Endodermal cell (in vitro differentiated cells): Measurements from ENCODE around the gene CRYAB. TPM values are rescaled to one million over a fixed set of nuclear protein-coding genes. Genes with fewer than 3 reads are reported as not detected.

Experiments used
- DNase-seq: peaks from one replicate; pipeline ENCODE4 v3.0.0-alpha.2; 2017
- H3K27ac ChIP-seq: 2 replicates; pipeline ENCODE4 v1.5.1; 2013; ENCODE audit warnings: mild to moderate bottlenecking, low read depth, low read length, moderate library complexity
- H3K27me3 ChIP-seq: 2 replicates; pipeline ENCODE4 v1.6.1; 2013; ENCODE audit warnings: mild to moderate bottlenecking, low read length, moderate library complexity; ENCODE audit not compliant: insufficient read depth, control insufficient read depth, poor library complexity, severe bottlenecking
- H3K36me3 ChIP-seq: 2 replicates; pipeline ENCODE4 v1.7.0; 2013; ENCODE audit warnings: mild to moderate bottlenecking, low read length, moderate library complexity; ENCODE audit not compliant: control insufficient read depth, insufficient read depth
- H3K4me1 ChIP-seq: one replicate; pipeline ENCODE4 v1.7.0; 2013; ENCODE audit warnings: low read length; ENCODE audit not compliant: control insufficient read depth, insufficient read depth
- H3K4me3 ChIP-seq: 2 replicates; pipeline ENCODE4 v1.5.1; 2013; ENCODE audit warnings: mild to moderate bottlenecking, low read length, moderate library complexity
- H3K9ac ChIP-seq: 2 replicates; pipeline ENCODE4 v1.6.1; 2013; ENCODE audit warnings: mild to moderate bottlenecking, low read length, moderate library complexity; ENCODE audit not compliant: poor library complexity, severe bottlenecking; ENCODE audit errors: extremely low read depth
- H3K9me3 ChIP-seq: 2 replicates; pipeline ENCODE4 v1.6.1; 2013; ENCODE audit warnings: mild to moderate bottlenecking, low read length, moderate library complexity; ENCODE audit not compliant: control insufficient read depth
- H3K27ac Mint-ChIP-seq: 2 replicates; pipeline ENCODE4 v1.8.0; 2020; ENCODE audit warnings: mixed read lengths
- H3K27me3 Mint-ChIP-seq: 2 replicates; pipeline ENCODE4 v1.8.0; 2021; ENCODE audit warnings: mild to moderate bottlenecking, mixed read lengths; ENCODE audit not compliant: insufficient read depth
- H3K36me3 Mint-ChIP-seq: 2 replicates; pipeline ENCODE4 v1.8.0; 2020; ENCODE audit warnings: low read depth, mixed read lengths
- H3K4me1 Mint-ChIP-seq: 2 replicates; pipeline ENCODE4 v1.8.0; 2020; ENCODE audit warnings: mixed read lengths
- H3K4me3 Mint-ChIP-seq: 2 replicates; pipeline ENCODE4 v1.8.0; 2020; ENCODE audit warnings: mild to moderate bottlenecking, moderate library complexity, mixed read lengths
- H3K9me3 Mint-ChIP-seq: 2 replicates; pipeline ENCODE4 v1.8.0; 2020; ENCODE audit warnings: mild to moderate bottlenecking, mixed read lengths
- WGBS, 2 experiments: methylation state at CpG; one replicate each; pipeline versions ENCODE4 v1.1.5 to v1.1.7; 2013; ENCODE audit warnings: missing lambda C conversion rate in 2 of 2, mixed read lengths in 1 of 2; ENCODE audit not compliant: insufficient coverage in 1 of 2, insufficient read length in 1 of 2; 5-methylcytosine and 5-hydroxymethylcytosine counted together
- total RNA-seq, 2 donors: library from RNA; stranded (reverse); fragmentation: NEBNext Ultra II Directional in 1 of 2; extraction: Animal tissue kit (Norgen Biotek cat#: 25700) in 1 of 2; gene quantifications; 2 replicates in 1 of 2; 3 replicates in 1 of 2; pipeline ENCODE4 v1.2.1, GENCODE V29; 2021
- TF ChIP-seq, protein P1 (sequence below): fragments of 200-600 bp; sonication (generic); conservative IDR thresholded peaks from 2 replicates; pipeline ENCODE4 v1.5.0; 2021; ENCODE audit warnings: antibody characterized with exemption, mild to moderate bottlenecking

Gene CRYAB
- total RNA-seq, 2 donors from 2014 or later, result 0.84 to 4.4 TPM

DNA sequence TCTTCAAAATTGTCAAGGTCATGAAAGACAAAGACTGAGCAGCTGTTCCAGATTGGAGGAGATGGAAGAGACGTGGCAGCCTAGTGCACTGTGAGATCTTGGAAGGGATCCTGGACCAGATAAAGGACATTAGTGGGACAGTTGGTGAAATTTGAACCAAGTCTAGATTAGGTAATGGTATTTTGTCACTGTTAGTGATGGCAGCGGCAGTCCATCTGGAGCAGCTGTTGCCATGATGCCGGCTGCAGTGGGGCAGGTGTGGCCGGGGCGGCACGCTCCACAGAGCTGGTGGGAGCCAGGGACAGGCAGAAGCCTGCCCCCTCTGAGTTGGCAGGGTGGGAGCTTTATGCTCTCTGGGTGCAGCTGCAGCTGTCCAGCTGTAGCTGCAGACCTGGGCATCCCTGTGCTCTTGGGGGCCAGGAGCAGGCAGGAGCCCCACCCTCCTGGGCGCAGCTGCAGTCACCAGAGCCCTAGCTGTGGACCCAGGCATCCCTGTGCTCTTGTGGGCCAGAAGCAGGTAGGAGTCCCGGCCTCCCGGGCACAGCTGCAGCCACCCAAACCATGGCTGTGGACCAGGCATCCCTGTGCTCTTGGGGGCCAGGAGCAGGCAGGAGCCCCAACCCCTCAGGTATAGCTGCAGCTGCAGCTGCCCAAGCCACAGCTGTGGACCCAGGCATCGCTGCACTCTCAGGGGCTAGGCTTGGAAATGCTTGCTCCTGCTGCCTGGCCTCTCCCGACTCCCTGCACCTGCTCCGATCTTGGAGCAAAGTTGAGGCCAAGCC is 46.3 kb upstream of the CRYAB start:
- Mint-ChIP-seq H3K27ac (no peak overlapping the region), H3K27me3 (no peaks in the 10 kb centered on the region), H3K36me3 (peaks cover 17% of the 10 kb centered on the region), H3K4me1 (peaks cover 6% of the 10 kb centered on the region), H3K4me3 (no peak overlapping the region), H3K9me3 (peaks cover 12% of the 10 kb centered on the region)
- no peaks in the 10 kb centered on the region for H3K4me1 ChIP-seq
- DNase-seq, result no peak
- TF ChIP-seq, protein P1, sequence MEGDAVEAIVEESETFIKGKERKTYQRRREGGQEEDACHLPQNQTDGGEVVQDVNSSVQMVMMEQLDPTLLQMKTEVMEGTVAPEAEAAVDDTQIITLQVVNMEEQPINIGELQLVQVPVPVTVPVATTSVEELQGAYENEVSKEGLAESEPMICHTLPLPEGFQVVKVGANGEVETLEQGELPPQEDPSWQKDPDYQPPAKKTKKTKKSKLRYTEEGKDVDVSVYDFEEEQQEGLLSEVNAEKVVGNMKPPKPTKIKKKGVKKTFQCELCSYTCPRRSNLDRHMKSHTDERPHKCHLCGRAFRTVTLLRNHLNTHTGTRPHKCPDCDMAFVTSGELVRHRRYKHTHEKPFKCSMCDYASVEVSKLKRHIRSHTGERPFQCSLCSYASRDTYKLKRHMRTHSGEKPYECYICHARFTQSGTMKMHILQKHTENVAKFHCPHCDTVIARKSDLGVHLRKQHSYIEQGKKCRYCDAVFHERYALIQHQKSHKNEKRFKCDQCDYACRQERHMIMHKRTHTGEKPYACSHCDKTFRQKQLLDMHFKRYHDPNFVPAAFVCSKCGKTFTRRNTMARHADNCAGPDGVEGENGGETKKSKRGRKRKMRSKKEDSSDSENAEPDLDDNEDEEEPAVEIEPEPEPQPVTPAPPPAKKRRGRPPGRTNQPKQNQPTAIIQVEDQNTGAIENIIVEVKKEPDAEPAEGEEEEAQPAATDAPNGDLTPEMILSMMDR, result no peak
- H3K4me3 ChIP-seq, result no peak overlapping the region
- H3K9ac ChIP-seq, result no peak overlapping the region
- 93 to 98% methylated on average over 5 to 12 of the region's 12 CpGs for WGBS, 2 experiments
- no peaks in the 10 kb centered on the region for H3K36me3 ChIP-seq
- H3K9me3 ChIP-seq, result no peaks in the 10 kb centered on the region
- H3K27ac ChIP-seq, result no peak overlapping the region
- no peaks in the 10 kb centered on the region for H3K27me3 ChIP-seq

DNA sequence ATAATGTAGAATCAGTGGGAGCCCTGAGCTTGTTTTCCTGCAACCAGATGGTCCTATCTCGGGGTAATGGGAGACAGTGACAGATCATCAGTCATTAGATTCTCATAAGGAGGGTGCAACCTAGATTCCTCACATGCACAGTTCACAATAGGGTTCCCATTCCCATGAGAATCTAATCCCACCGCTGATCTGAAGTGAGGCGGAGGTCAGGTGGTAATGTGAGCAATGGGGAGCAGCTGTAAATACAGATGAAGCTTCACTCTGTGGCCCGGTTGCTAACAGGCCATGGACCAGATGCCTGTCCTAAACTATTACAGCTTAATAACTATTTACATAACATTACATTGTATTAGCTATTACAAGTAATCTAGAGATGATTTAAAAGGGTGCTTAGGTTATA is 42.6 kb upstream of the CRYAB start:
- peaks cover 5% of the 10 kb centered on the region for H3K4me1 Mint-ChIP-seq
- no peaks in the 10 kb centered on the region for H3K27me3 Mint-ChIP-seq
- H3K27ac Mint-ChIP-seq, result no peak overlapping the region
- DNase-seq, result no peak
- 98 to 100% methylated on average over 2 to 3 of the region's 4 CpGs for WGBS, 2 experiments
- Histone ChIP-seq H3K27ac (no peak overlapping the region), H3K36me3 (no peaks in the 10 kb centered on the region), H3K9me3 (peaks cover 7% of the 10 kb centered on the region), H3K4me3 (no peak overlapping the region), H3K4me1 (no peaks in the 10 kb centered on the region), H3K9ac (no peak overlapping the region), H3K27me3 (no peaks in the 10 kb centered on the region)
- TF ChIP-seq, protein P1, result no peak
- peaks cover 24% of the 10 kb centered on the region for H3K9me3 Mint-ChIP-seq
- H3K4me3 Mint-ChIP-seq, result no peak overlapping the region
- peaks cover 16% of the 10 kb centered on the region for H3K36me3 Mint-ChIP-seq

DNA sequence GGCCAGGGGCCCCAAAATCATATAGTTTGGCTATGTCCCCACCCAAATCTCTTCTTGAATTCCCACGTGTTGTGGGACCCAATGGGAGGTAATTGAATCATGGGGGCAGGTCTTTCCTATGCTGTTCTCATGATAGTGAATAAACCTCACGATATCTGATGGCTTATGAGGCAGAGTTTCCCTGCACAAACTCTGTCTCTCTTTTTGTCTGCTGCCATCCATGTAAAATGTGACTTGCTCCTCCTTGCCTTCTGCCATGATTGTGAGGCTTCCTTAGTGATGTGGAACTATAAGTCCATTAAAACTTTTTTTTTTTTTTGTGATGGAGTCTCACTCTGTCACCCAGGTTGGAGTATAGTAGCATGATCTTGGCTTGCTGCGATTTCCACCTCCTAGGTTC is 40.0 kb upstream of the CRYAB start:
- WGBS, 2 experiments, result 95 to 96% methylated on average over 2 to 3 of the region's 3 CpGs
- peaks cover 19% of the 10 kb centered on the region for H3K9me3 Mint-ChIP-seq
- peaks cover 12% of the 10 kb centered on the region for H3K4me1 Mint-ChIP-seq
- Histone ChIP-seq H3K27ac (no peak overlapping the region), H3K4me3 (no peak overlapping the region), H3K9ac (no peak overlapping the region), H3K4me1 (no peaks in the 10 kb centered on the region), H3K27me3 (no peaks in the 10 kb centered on the region), H3K9me3 (peaks cover 7% of the 10 kb centered on the region), H3K36me3 (no peaks in the 10 kb centered on the region)
- H3K36me3 Mint-ChIP-seq, result peaks cover 4% of the 10 kb centered on the region
- TF ChIP-seq, protein P1, result no peak
- H3K27ac Mint-ChIP-seq, result no peak overlapping the region
- no peaks in the 10 kb centered on the region for H3K27me3 Mint-ChIP-seq
- no peak for DNase-seq
- no peak overlapping the region for H3K4me3 Mint-ChIP-seq
